Gastroesophageal sphincter (tissue), 3 donors: ENCODE results near the gene IL10.
A peak's percentile ranks its signal among the peaks of the same experiment; 100 is the strongest.

Experiments used
- CTCF ChIP-seq, 4 experiments: fragments of 200-600 bp in 2 of 4; fragments of 450-650 bp in 2 of 4; sonication (generic) in 1 of 4; IDR thresholded peaks; one replicate each; pipeline ENCODE4 v1.5.1; 2017 to 2019; ENCODE audit warnings: antibody characterized with exemption in 4 of 4, mild to moderate bottlenecking in 2 of 4, moderate library complexity in 2 of 4
- EP300 ChIP-seq: sonication (generic); formaldehyde crosslinking; IDR thresholded peaks from one replicate; pipeline ENCODE4 v1.6.1; 2017; ENCODE audit warnings: antibody characterized with exemption, mild to moderate bottlenecking

GRCh38 chr1:206797534-206798383, 25.5 kb upstream of the IL10 start:
- TF ChIP-seq CTCF (IDR thresholded peaks at IDR 0.05): peak in 2 of 4 experiments; percentile 8 to 35
- no peak for TF ChIP-seq EP300
